ENCODE data around the gene LRRTM4.

The LRRTM4 gene

DNA sequence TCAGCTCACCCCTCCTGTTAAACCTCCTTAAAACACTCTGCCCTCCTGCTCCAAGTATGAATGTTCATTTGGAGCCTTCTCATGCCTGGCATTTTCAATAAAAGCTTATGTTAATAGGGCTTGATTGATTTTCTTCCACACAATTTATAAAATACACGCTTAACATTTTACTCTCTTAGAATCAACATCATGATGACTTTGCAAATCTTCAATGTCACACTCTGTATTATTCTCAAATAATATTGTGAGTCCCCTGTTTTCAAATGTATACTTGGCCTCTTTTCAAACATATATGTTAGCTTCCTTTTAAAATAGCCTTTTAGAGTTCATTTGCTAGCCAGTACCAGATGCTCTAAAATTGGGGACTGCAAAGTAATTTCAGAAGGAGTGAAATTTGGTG lies 520.3 kb downstream of the LRRTM4 start:
- H3K27me3 Mint-ChIP-seq: no peaks in the 10 kb centered on the region
- peaks cover 6% of the 10 kb centered on the region for H3K9me3 Mint-ChIP-seq
- no peaks in the 10 kb centered on the region for H3K4me1 Mint-ChIP-seq
- no peak overlapping the region for H3K4me3 Mint-ChIP-seq
- H3K27ac Mint-ChIP-seq: no peak overlapping the region
- ATAC-seq: no peak
- no peaks in the 10 kb centered on the region for H3K36me3 Mint-ChIP-seq

- Mint-ChIP-seq H3K27me3 (no peaks in the 10 kb centered on the region), H3K4me3 (no peak overlapping the region), H3K9me3 (peaks cover 3% of the 10 kb centered on the region), H3K4me1 (no peaks in the 10 kb centered on the region), H3K27ac (no peak overlapping the region), H3K36me3 (no peaks in the 10 kb centered on the region)
- ATAC-seq: no peak
Measured at GRCh38 chr2:76998704-76999103, 523.5 kb downstream of the LRRTM4 start.

DNA sequence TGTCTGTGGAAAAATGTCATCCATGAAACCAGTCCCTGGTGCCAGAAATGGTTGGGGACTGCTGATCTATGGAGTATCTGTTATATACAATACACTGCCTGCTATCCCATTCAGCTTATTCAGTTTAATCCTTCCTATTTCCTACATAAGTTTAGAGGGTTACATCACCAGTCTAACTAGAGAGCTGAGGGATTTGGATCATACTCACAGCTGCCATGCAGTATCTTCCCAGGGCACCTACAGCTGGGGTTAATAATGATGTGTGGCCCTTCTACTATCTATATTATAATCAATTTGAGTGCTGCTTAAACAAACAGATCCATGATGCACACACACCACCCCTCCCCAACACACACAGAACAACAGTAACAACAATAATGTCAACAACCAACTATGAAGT lies 524.0 kb downstream of the LRRTM4 start:
- H3K36me3 Mint-ChIP-seq: no peaks in the 10 kb centered on the region
- no peaks in the 10 kb centered on the region for H3K4me1 Mint-ChIP-seq
- no peak overlapping the region for H3K4me3 Mint-ChIP-seq
- ATAC-seq: no peak
- H3K27me3 Mint-ChIP-seq: no peaks in the 10 kb centered on the region
- H3K27ac Mint-ChIP-seq: no peak overlapping the region
- peaks cover 3% of the 10 kb centered on the region for H3K9me3 Mint-ChIP-seq

DNA sequence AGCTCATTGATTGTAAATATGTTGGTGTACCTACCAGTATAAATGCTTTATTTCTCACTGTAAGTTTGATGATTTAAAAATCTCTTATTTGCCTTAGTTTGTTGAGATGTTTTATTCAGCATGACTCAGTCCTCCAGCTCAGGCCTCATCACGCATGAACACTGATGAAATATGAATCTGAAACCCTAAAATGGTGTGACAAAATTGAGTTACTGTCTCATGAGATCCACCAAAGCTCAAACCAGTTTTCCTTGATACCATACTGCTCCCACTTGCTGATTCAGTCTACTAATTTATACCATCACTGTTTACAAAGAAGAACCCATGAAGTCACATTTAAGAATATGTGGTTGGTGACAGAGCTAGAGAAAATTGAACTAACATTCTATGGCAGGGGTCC lies 524.9 kb downstream of the LRRTM4 start:
- Mint-ChIP-seq H3K4me1 (no peaks in the 10 kb centered on the region), H3K4me3 (no peak overlapping the region), H3K27ac (no peak overlapping the region), H3K27me3 (no peaks in the 10 kb centered on the region), H3K9me3 (peaks cover 3% of the 10 kb centered on the region), H3K36me3 (no peaks in the 10 kb centered on the region)
- ATAC-seq: no peak

DNA sequence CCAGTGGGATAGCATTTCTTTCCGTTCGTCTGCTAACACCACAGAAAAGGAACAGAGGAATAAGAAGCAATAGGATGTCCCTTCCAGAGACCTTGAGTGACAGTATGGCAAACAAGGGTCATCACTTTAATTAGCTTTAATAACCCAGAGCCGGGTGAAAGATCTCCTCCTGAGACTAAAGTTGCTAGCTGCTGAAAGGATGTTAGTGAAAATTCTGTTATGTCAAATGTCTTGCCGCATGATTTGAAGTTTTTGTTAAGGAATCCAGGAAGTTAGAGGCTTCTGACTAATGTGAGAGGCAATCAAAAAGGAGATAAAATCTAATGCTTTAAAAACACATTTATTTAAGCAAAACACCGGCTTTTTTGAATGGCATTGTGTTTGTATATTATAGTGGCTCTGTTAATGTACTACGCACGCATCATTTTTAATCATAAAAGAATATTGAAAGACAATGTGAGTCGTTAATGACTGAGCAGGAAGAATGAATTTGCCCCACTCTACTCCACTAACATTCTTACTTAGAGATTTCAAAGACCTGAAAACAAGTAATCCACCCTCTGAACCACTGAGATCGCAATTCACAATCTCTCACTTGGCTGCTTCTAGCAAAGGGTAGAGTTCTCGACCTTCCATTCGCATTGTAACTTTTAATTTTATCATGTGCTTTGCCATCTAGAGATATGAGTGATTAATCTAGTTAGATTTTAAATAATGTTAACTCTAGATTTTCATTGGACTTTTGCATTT lies 536.6 kb downstream of the LRRTM4 start:
- no peaks in the 10 kb centered on the region for H3K36me3 Mint-ChIP-seq
- H3K4me3 Mint-ChIP-seq: no peak overlapping the region
- no peaks in the 10 kb centered on the region for H3K4me1 Mint-ChIP-seq
- no peak overlapping the region for H3K27ac Mint-ChIP-seq
- H3K9me3 Mint-ChIP-seq: peaks cover 3% of the 10 kb centered on the region
- no peak for ATAC-seq
- no peaks in the 10 kb centered on the region for H3K27me3 Mint-ChIP-seq

- Mint-ChIP-seq H3K27ac (no peak overlapping the region), H3K4me1 (no peaks in the 10 kb centered on the region), H3K27me3 (no peaks in the 10 kb centered on the region), H3K4me3 (no peak overlapping the region), H3K9me3 (no peaks in the 10 kb centered on the region), H3K36me3 (no peaks in the 10 kb centered on the region)
- ATAC-seq: no peak
Measured at GRCh38 chr2:76984359-76984758, 537.8 kb downstream of the LRRTM4 start.

- no peaks in the 10 kb centered on the region for H3K27me3 Mint-ChIP-seq
- no peaks in the 10 kb centered on the region for H3K4me1 Mint-ChIP-seq
- no peak overlapping the region for H3K4me3 Mint-ChIP-seq
Measured at GRCh38 chr2:76980067-76980787, 541.9 kb downstream of the LRRTM4 start.

GRCh38 chr2:76977846-76978727 lies 544.1 kb downstream of the LRRTM4 start:
- H3K4me3 Mint-ChIP-seq: no peak overlapping the region
- no peak for ATAC-seq
- H3K9me3 Mint-ChIP-seq: no peaks in the 10 kb centered on the region
- H3K27me3 Mint-ChIP-seq: no peaks in the 10 kb centered on the region
- H3K27ac Mint-ChIP-seq: no peak overlapping the region
- H3K36me3 Mint-ChIP-seq: no peaks in the 10 kb centered on the region
- no peaks in the 10 kb centered on the region for H3K4me1 Mint-ChIP-seq

More at GRCh38 chr2:76980067-76980787, 541.9 kb downstream of the LRRTM4 start:
- H3K36me3 Mint-ChIP-seq: no peaks in the 10 kb centered on the region
- no peak for ATAC-seq
- no peak overlapping the region for H3K27ac Mint-ChIP-seq
- no peaks in the 10 kb centered on the region for H3K9me3 Mint-ChIP-seq

GRCh38 chr2:76975752-76976151 lies 546.4 kb downstream of the LRRTM4 start:
- H3K36me3 Mint-ChIP-seq: no peaks in the 10 kb centered on the region
- H3K27me3 Mint-ChIP-seq: no peaks in the 10 kb centered on the region
- H3K9me3 Mint-ChIP-seq: no peaks in the 10 kb centered on the region
- H3K4me1 Mint-ChIP-seq: no peaks in the 10 kb centered on the region
- no peak for ATAC-seq
- H3K27ac Mint-ChIP-seq: no peak overlapping the region
- no peak overlapping the region for H3K4me3 Mint-ChIP-seq

GRCh38 chr2:76973610-76974009 lies 548.6 kb downstream of the LRRTM4 start:
- Mint-ChIP-seq H3K4me1 (no peaks in the 10 kb centered on the region), H3K27me3 (no peaks in the 10 kb centered on the region), H3K4me3 (no peak overlapping the region), H3K27ac (no peak overlapping the region), H3K9me3 (no peaks in the 10 kb centered on the region), H3K36me3 (no peaks in the 10 kb centered on the region)
- ATAC-seq: no peak

- Mint-ChIP-seq H3K27me3 (no peaks in the 10 kb centered on the region), H3K27ac (no peak overlapping the region), H3K9me3 (no peaks in the 10 kb centered on the region), H3K36me3 (no peaks in the 10 kb centered on the region), H3K4me1 (no peaks in the 10 kb centered on the region), H3K4me3 (no peak overlapping the region)
- ATAC-seq: no peak
Measured at GRCh38 chr2:76965772-76966171, 556.4 kb downstream of the LRRTM4 start.

DNA sequence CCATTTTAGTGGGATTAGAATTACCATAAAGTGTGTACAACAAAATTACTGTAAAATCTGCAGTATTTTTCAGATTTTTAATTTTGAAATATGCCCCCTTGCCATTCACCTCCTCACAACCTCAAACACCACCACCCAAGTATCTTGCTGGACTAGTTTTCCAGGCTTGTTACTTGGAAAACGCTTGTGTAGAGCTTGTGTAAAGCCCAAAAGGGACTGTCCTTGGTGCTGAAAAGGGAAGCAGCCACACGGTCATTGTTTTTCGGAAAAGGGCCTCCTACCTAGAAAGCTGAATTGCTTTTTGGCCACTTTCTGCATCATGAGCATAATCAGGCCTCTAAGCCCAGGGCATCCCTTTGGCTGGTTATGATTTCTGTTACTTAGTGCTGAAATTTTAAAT lies 563.4 kb downstream of the LRRTM4 start:
- Mint-ChIP-seq H3K27me3 (no peaks in the 10 kb centered on the region), H3K27ac (no peak overlapping the region), H3K4me3 (no peak overlapping the region), H3K36me3 (no peaks in the 10 kb centered on the region), H3K9me3 (peaks cover 3% of the 10 kb centered on the region), H3K4me1 (no peaks in the 10 kb centered on the region)
- ATAC-seq: no peak

- no peaks in the 10 kb centered on the region for H3K27me3 Mint-ChIP-seq
- H3K9me3 Mint-ChIP-seq: peaks cover 7% of the 10 kb centered on the region
- no peak for ATAC-seq
- H3K27ac Mint-ChIP-seq: no peak overlapping the region
- no peaks in the 10 kb centered on the region for H3K36me3 Mint-ChIP-seq
- H3K4me1 Mint-ChIP-seq: no peaks in the 10 kb centered on the region
- no peak overlapping the region for H3K4me3 Mint-ChIP-seq
Measured at GRCh38 chr2:76953733-76954347, 568.3 kb downstream of the LRRTM4 start.

DNA sequence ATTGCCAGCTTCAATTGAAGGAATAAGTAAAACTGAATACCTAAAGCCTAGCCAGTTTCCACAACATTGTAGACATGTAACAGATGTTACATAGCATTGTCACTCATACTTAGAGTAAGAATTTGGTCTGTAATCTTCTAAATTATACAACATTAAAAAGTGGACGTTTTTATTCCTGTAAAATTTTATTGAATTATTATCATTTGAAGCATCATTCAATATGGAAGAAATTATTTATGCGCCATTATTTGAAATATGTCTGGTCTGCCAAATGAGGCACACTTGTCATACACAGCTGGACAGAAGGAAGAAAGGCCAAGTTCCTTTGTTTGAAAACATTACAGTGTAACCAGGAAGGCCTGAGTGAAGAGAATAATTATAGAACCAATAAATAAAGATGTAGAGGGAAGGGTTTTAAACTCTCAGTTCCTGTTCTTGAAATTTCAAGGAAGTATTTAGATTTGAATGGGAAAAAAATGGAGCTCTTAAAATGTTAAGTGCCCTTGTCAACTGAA lies 575.5 kb downstream of the LRRTM4 start:
- H3K4me1 Mint-ChIP-seq: no peaks in the 10 kb centered on the region
- H3K27me3 Mint-ChIP-seq: no peaks in the 10 kb centered on the region
- H3K27ac Mint-ChIP-seq: no peak overlapping the region
- peaks cover 2% of the 10 kb centered on the region for H3K9me3 Mint-ChIP-seq
- no peak overlapping the region for H3K4me3 Mint-ChIP-seq
- no peaks in the 10 kb centered on the region for H3K36me3 Mint-ChIP-seq
- no peak for ATAC-seq

- H3K27ac Mint-ChIP-seq: no peak overlapping the region
- H3K4me1 Mint-ChIP-seq: no peaks in the 10 kb centered on the region
- H3K27me3 Mint-ChIP-seq: no peaks in the 10 kb centered on the region
- ATAC-seq: no peak
- H3K36me3 Mint-ChIP-seq: no peaks in the 10 kb centered on the region
- no peak overlapping the region for H3K4me3 Mint-ChIP-seq
- peaks cover 2% of the 10 kb centered on the region for H3K9me3 Mint-ChIP-seq
Measured at GRCh38 chr2:76940559-76940958, 581.6 kb downstream of the LRRTM4 start.

Data from stimulated activated memory B cell treated with anti-CD40 and anti-IgM and Interleukin-4, amounts not matched to agents 10 μg/mL and 1 μg/mL and 100 μg/mL, for 72 hours (primary cell).